Measurements from ENCODE around the gene SEMA3F. TPM values are rescaled to one million over a fixed set of nuclear protein-coding genes. Genes with fewer than 3 reads are reported as not detected.

Gene SEMA3F
- total RNA-seq, result under 1 TPM; 0.07 to 0.09 TPM

DNA sequence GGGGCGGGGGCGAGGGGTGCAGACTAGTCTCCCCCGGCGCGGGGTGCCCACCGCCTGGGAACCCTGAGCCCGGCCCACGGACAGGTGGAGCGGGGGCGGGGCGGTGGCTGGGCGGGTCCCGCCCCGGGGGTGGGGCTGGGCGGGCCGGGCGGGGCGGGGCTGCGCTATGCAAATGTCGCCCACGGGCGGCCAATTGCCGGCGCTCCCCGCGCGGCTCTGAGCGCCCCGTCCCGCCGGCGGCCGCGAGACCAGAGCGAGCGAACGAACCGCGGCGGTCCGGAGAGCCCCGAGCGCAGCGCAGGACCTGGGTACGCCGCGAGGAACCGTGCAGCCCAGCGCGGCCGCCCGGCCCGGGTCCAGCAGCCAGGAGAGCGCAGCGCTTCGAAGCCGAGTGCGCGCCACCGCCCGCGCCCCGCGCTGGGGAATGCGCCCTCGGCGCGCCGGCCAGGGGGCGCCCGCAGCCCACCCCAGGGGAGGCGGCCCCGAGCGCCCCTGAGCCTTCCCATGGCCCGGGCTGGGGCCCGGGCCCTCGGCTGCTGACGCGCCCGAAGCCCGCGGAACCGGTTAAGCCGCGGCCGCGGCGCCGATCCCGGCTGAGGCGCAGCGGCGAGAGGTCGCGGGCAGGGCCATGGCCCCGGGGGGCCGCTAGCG is at the start of gene SEMA3F:
TSS of gene SEMA3F (plus strand) at position 485 of the 651 bp plus-strand sequence. CDS start 4,299 bp downstream, outside the sequence.
- peak; percentile 93 for ATAC-seq
- H3K4me1 Mint-ChIP-seq, result peaks cover 7% of the 10 kb centered on the region
- no peak within 1 kb of the TSS for H3K27ac Mint-ChIP-seq
- no peaks in the 10 kb centered on the region for H3K36me3 Mint-ChIP-seq
- H3K9me3 Mint-ChIP-seq (ENCODE audit: low read depth), result no peaks in the 10 kb centered on the region
- DNase-seq, result peak; percentile 68
- CTCF ChIA-PET, result interaction anchor here (1.7 kb wide), 1 partner anchor 39 kb away, joined by 4 read pairs; no protein-coding TSS in a partner anchor
- peak within 1 kb of the TSS; percentile 62 for H3K4me3 Mint-ChIP-seq
- peaks cover 40% of the 10 kb centered on the region for H3K27me3 Mint-ChIP-seq

DNA sequence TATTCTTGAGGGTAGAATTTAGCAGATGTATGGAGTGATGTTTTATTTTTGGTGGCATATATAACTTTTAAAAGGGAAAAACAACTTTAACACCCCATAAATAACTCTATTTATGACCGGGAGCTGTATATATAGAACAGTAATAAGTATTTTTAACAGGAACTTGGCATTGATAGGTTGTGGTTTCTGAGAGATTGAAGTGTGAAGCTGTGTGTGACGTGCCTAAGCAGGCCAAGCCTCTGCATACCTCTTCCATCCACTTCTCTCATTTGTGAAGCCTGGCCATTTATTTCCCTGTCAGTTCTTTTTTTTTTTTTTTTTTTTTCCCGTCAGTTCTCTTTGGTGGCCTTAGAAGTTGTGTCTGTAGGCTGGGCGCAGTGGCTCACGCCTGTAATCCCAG is 43.4 kb upstream of the SEMA3F start:
- peaks cover 3% of the 10 kb centered on the region for H3K4me1 Mint-ChIP-seq
- no peaks in the 10 kb centered on the region for H3K9me3 Mint-ChIP-seq (ENCODE audit: low read depth)
- H3K4me3 Mint-ChIP-seq, result no peak overlapping the region
- CTCF ChIA-PET, result interaction anchor here (0.9 to 1.0 kb wide), 3 partner anchors 10 to 41 kb away, joined by 3 to 4 read pairs (median 3); no protein-coding TSS in a partner anchor
- no peak overlapping the region for H3K27ac Mint-ChIP-seq
- DNase-seq (no peak), ATAC-seq (no peak)
- peaks cover 74% of the 10 kb centered on the region for H3K36me3 Mint-ChIP-seq
- no peaks in the 10 kb centered on the region for H3K27me3 Mint-ChIP-seq

DNA sequence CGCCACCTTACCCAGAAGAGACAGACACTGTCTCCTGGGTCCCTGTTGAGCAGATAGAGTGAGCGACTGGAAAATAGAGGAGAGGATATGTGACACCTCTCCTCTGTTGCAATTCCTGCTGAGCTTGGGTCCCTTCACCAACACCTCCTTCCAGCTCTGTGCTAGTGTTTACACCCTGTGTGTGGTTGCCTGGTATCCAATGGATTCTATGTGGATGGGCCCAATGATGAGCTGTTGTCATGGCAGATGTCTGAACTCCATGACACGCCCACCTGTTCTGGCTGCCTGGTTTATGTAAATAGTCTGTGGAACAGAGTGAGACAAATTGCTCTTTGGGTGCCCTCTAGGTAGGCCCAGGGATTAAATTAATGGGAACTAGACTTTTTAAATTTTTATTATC is 42.7 kb upstream of the SEMA3F start:
- Mint-ChIP-seq H3K27ac (peak overlapping the region; percentile 19), H3K36me3 (peaks cover 74% of the 10 kb centered on the region), H3K9me3 (ENCODE audit: low read depth) (no peaks in the 10 kb centered on the region), H3K27me3 (no peaks in the 10 kb centered on the region), H3K4me3 (no peak overlapping the region), H3K4me1 (peaks cover 3% of the 10 kb centered on the region)
- ATAC-seq (no peak), DNase-seq (no peak)
- CTCF ChIA-PET, result interaction anchor here (1.0 kb wide), 2 partner anchors 10 to 42 kb away, joined by 3 read pairs; no protein-coding TSS in a partner anchor

DNA sequence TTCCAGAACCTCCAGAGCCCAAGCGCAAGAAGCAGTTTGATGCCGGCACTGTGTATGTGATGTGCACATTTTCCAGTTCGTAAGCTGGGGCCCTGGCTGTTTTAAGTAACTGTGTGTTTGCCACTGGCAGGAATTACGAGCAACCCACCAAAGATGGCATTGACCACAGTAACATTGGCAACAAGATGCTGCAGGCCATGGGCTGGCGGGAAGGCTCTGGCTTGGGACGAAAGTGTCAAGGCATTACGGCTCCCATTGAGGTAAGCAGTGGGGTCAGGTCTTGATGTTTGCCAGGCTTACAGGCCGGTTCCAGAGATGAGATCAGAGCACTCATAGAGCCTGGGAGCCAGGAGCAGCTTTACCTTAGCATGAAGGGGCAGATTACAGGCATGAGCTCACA is 38.0 kb upstream of the SEMA3F start:
- Mint-ChIP-seq H3K27me3 (no peaks in the 10 kb centered on the region), H3K9me3 (ENCODE audit: low read depth) (no peaks in the 10 kb centered on the region)

DNA sequence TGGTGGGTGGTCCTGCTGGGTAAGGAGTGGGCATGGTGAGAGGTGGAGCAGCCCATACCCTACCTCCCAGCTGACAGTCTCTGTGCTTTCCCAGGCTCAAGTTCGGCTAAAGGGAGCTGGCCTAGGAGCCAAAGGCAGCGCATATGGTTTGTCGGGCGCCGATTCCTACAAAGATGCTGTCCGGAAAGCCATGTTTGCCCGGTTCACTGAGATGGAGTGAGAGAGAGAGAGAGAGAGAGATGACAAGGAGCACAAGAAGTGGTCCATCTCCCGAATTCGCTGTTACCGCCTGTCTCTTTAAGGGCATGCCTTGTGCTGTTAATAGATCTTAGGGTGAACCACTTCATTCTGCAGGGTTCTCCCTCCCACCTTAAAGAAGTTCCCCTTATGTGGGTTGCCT is 36.9 kb upstream of the SEMA3F start:
- H3K27ac Mint-ChIP-seq, result no peak overlapping the region
- no peaks in the 10 kb centered on the region for H3K4me1 Mint-ChIP-seq
- DNase-seq, result no peak
- no peaks in the 10 kb centered on the region for H3K9me3 Mint-ChIP-seq (ENCODE audit: low read depth)
- CTCF ChIA-PET, result no interaction called here
- peaks cover 50% of the 10 kb centered on the region for H3K36me3 Mint-ChIP-seq
- no peaks in the 10 kb centered on the region for H3K27me3 Mint-ChIP-seq
- no peak overlapping the region for H3K4me3 Mint-ChIP-seq
- ATAC-seq, result no peak

More for the DNA sequence above, 38.0 kb upstream of the SEMA3F start:
- H3K4me3 Mint-ChIP-seq, result no peak overlapping the region
- H3K36me3 Mint-ChIP-seq, result peaks cover 53% of the 10 kb centered on the region
- H3K4me1 Mint-ChIP-seq, result no peaks in the 10 kb centered on the region
- no peak for DNase-seq
- no peak for ATAC-seq
- CTCF ChIA-PET, result interaction anchor here (1.5 kb wide), 1 partner anchor 27 kb away, joined by 5 read pairs; no protein-coding TSS in a partner anchor
- no peak overlapping the region for H3K27ac Mint-ChIP-seq

DNA sequence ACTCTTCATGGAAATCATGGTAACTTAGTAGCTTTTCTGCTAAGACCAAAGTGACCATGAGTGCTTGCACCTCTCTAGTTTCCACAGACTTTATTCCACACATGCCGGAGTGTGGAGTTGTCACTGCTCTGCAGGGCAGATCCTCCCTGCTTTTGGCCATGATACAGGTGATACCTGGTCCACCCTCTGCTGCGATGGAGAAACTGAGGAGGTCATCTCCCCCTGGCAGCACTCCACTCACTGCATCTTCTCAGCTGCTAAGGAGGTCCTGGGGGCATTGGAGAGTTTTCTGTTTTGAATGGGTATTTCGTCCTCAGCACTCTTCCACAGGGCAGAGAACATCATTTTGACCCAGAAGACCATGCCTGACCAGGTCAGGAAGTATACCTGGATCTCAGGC is 35.3 kb upstream of the SEMA3F start:
- DNase-seq (no peak), ATAC-seq (no peak)
- Mint-ChIP-seq H3K4me3 (no peak overlapping the region), H3K4me1 (no peaks in the 10 kb centered on the region), H3K27ac (no peak overlapping the region), H3K36me3 (peaks cover 37% of the 10 kb centered on the region), H3K9me3 (ENCODE audit: low read depth) (no peaks in the 10 kb centered on the region), H3K27me3 (no peaks in the 10 kb centered on the region)
- CTCF ChIA-PET, result interaction anchor here (1.0 to 4.9 kb wide), 10 partner anchors 10 to 106 kb away, joined by 3 to 34 read pairs (median 5); partner anchors contain the start of gene GNAT1

DNA sequence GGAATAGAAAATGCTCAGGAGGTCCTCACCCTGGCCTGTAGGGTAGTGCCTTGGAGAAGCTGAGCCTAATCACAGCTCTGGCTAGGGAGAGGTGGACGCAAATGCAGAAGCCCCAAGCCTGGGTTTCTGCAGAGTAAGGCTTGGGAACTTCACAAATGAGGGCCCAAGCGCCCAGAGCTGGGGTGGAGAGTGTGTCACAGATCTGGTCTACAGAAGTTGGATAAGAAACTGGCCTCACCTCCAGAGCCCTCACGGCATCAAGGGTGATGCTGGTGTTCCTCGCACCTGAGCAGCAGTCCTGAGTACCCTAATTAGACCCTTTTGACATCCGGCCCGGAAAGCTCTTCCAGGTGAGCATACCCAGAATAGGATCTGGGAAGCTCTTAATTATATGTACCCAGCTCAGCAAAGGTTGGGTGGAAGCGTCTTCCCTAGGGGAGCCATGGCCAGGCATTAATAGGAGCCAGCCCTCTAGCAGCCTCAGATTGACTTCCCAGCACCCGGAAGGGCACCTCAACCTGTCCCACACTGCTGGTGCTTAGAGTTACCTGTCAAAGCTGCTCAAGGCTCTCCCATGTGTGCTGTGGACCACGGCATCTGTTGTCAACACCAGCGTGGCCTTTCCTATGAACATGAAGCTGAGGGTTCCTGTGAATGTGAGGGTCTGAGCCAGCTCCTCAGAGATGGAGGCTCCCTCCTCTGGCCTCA is 34.6 kb upstream of the SEMA3F start:
- Mint-ChIP-seq H3K27me3 (no peaks in the 10 kb centered on the region), H3K4me1 (no peaks in the 10 kb centered on the region), H3K9me3 (ENCODE audit: low read depth) (no peaks in the 10 kb centered on the region), H3K4me3 (no peak overlapping the region), H3K36me3 (peaks cover 33% of the 10 kb centered on the region), H3K27ac (no peak overlapping the region)
- DNase-seq (peak; percentile 40), ATAC-seq (no peak)
- CTCF ChIA-PET, result interaction anchor here (0.8 to 4.9 kb wide), 13 partner anchors 9 to 126 kb away, joined by 3 to 34 read pairs (median 5); partner anchors contain the start of gene GNAT1

DNA sequence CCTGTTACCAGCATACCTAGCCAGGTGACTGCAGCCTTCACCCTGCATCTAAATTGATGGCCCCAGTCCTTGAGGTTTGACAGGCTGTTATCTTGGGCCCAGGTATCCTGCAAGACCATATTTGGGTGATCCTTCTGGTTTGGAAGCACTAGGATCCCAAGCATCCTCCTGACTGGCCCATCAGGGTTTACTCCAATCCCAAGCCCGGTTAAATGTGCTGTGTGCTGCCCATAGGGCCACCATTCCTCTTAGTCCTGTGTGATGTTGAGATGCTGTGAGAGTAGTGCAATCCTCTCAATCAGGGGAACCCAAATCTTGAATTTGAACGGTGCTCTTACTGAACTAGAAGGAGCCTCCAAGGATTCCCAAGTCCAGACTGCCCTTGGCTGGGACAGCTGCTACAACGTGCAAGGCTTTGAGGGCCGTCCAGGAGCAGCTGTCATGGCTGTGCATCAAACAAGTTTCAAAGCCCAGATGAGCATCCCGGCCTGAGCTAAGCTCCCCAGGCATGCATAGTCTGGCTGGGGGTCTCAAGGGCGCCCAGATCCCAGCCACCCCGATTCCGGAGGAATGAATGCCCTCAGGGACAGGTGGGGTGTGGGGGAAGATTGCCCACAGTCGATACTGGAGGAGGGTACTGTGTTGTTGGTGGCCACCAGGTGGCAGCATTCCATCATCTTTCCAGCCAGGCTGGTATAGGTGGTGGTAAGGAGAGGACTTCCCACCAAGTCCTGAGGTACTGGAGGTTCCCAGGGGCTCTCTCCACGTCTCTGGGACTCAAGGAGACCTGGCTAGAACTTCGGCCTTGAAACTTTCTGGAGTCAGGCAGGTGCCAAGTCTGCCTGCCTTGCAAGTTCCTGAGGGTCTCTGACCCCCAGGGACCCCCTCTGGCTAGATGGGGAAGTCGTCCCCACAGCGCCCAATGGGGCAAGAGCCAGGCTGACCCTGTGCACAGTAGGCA is 33.8 kb upstream of the SEMA3F start:
- H3K27ac Mint-ChIP-seq, result no peak overlapping the region
- no peaks in the 10 kb centered on the region for H3K4me1 Mint-ChIP-seq
- no peaks in the 10 kb centered on the region for H3K27me3 Mint-ChIP-seq
- no peaks in the 10 kb centered on the region for H3K9me3 Mint-ChIP-seq (ENCODE audit: low read depth)
- CTCF ChIA-PET, result interaction anchor here (0.6 to 4.9 kb wide), 19 partner anchors 8 to 165 kb away, joined by 3 to 34 read pairs (median 4); partner anchors contain the start of gene GNAT1
- no peak overlapping the region for H3K4me3 Mint-ChIP-seq
- ATAC-seq (peak; percentile 85), DNase-seq (peak; percentile 78)
- H3K36me3 Mint-ChIP-seq, result peaks cover 24% of the 10 kb centered on the region

DNA sequence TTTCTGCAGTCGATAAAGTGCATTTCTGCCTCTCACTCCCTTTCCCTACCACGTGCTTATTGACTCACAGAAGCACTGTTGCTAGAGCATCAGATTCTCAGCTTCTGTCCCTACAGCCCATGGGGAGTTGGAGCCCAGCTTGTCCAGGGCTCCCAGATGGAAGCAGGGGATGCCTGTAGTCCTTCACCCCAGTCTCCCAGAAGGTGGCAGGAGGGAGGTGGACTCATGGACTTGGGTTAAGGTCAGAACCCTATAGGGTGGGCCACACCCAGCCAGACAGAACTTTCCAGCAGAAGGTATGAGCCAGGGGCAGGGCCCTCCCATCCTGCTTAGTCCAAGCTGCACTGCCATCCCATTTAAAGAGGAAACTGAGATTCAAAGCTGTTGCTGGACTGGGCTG is 33.1 kb upstream of the SEMA3F start:
- H3K36me3 Mint-ChIP-seq, result peaks cover 17% of the 10 kb centered on the region
- CTCF ChIA-PET, result interaction anchor here (0.6 to 4.9 kb wide), 11 partner anchors 10 to 166 kb away, joined by 3 to 34 read pairs (median 4); no protein-coding TSS in a partner anchor
- no peaks in the 10 kb centered on the region for H3K27me3 Mint-ChIP-seq
- no peaks in the 10 kb centered on the region for H3K9me3 Mint-ChIP-seq (ENCODE audit: low read depth)
- H3K4me3 Mint-ChIP-seq, result no peak overlapping the region
- no peaks in the 10 kb centered on the region for H3K4me1 Mint-ChIP-seq
- ATAC-seq, result no peak
- H3K27ac Mint-ChIP-seq, result no peak overlapping the region
- no peak for DNase-seq

DNA sequence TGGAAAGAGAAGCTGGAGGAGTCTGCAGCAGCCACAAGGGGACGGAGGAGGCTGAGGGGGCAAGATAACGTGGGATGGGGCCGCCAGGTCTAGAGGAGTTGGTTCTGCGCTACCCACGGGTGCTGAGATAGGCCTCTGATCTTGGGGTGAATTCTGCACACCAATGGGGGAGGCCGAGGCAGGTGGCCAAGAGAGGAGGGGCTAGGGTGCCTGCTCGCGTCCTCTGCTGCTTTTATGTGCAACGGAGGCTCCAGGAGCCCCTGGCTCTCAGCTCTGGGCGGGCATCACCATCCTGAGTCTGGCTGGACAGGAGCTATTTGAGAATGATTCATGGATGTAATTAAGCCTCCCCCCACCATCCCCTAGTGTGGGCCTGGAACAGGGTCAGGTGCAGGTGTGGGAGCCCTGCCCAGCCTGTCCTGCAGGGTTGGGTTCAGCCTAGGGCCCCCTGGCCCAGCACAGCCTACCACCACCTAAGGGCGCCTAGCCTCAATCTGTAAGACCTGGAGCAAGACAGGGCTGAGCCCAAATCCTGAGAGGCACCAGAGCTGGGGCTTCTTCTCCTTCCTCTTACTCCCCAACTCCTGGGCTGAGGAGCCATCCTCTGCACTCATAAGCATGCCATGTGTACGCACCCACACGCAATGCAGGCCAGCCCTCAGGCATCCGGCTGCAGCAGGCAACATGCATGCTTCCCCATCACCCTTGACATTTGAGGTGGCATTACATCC is 32.3 kb upstream of the SEMA3F start:
- ATAC-seq (no peak), DNase-seq (peak; percentile 37)
- Mint-ChIP-seq H3K36me3 (peaks cover 12% of the 10 kb centered on the region), H3K27ac (no peak overlapping the region), H3K27me3 (no peaks in the 10 kb centered on the region), H3K9me3 (ENCODE audit: low read depth) (no peaks in the 10 kb centered on the region), H3K4me3 (no peak overlapping the region), H3K4me1 (no peaks in the 10 kb centered on the region)
- CTCF ChIA-PET, result interaction anchor here (1.0 to 4.9 kb wide), 9 partner anchors 11 to 124 kb away, joined by 3 to 34 read pairs (median 5); no protein-coding TSS in a partner anchor

DNA sequence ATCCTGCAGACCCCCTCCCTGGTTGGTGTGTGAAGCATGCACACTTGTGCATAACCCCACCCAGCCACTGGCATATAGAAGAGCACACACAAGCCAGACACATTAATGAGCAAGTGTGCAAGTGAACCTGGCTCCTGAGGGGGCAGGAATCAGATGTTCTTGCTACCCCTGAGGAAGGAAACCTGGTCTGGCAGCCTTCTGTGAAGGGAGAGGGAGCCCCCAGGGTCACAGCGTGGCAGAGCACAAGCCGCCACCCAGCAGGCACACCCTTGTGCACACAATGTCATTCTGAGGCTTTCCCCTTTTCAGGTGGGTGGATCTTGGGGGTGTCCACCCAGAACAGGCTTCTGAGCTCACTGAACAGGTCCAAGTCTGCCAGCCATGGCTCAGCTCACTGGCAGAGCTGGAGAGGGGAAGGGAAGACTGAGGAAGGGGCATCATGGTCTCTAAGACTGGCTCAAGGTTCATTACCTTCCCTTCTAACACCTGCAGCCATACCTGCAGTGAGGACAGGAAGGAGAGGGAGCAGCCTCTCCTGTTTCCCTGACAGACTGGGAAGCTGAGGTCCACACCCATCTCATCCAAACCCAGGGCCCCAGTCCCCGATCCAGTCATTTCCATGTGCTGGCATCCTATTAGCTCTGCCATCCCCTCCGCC is 31.6 kb upstream of the SEMA3F start:
- Mint-ChIP-seq H3K27me3 (no peaks in the 10 kb centered on the region), H3K4me3 (no peak overlapping the region), H3K9me3 (ENCODE audit: low read depth) (no peaks in the 10 kb centered on the region), H3K36me3 (peaks cover 5% of the 10 kb centered on the region), H3K4me1 (no peaks in the 10 kb centered on the region), H3K27ac (no peak overlapping the region)
- DNase-seq, result no peak
- ATAC-seq, result no peak
- CTCF ChIA-PET, result interaction anchor here (1.1 to 4.9 kb wide), 4 partner anchors 11 to 102 kb away, joined by 3 to 34 read pairs (median 18); no protein-coding TSS in a partner anchor

All from activated CD8-positive, alpha-beta memory T cell treated with anti-CD3 and anti-CD28 coated beads, Interleukin-2, amount 10 ng/mL, durations not matched to agents 7 days and 5 days (primary cell).